Smooth muscle cell (in vitro differentiated cells): ENCODE results near the gene PABPC5. TPM values are rescaled to one million over a fixed set of nuclear protein-coding genes. Genes with fewer than 3 reads are reported as not detected.

Experiments used
- DNase-seq: peaks from one replicate; lab custom pipeline; 2025; ENCODE audit not compliant: unreplicated experiment; lab: John Stamatoyannopoulos, UW
- H2AFZ ChIP-seq: fragments of 200-600 bp; sonication (generic); 2 replicates; pipeline ENCODE4 v1.6.0; 2016; ENCODE audit warnings: antibody characterized with exemption, low read depth, mild to moderate bottlenecking
- H3F3A ChIP-seq: fragments of 200-600 bp; sonication (generic); 2 replicates; pipeline ENCODE4 v1.6.0; 2017; ENCODE audit warnings: antibody characterized with exemption, low read depth
- H3K27ac ChIP-seq: fragments of 200-600 bp; sonication (generic); 2 replicates; pipeline ENCODE4 v1.5.1; 2016; ENCODE audit warnings: low read depth, mild to moderate bottlenecking
- H3K27me3 ChIP-seq: fragments of 200-600 bp; sonication (generic); 2 replicates; pipeline ENCODE4 v1.6.1; 2016; ENCODE audit warnings: low read depth, mild to moderate bottlenecking
- H3K36me3 ChIP-seq: fragments of 200-600 bp; sonication (generic); 2 replicates; pipeline ENCODE4 v1.5.1; 2016; ENCODE audit warnings: low read depth
- H3K4me1 ChIP-seq: fragments of 200-600 bp; sonication (generic); 2 replicates; pipeline ENCODE4 v1.5.1; 2016; ENCODE audit warnings: low read depth
- H3K4me2 ChIP-seq: fragments of 200-600 bp; sonication (generic); 2 replicates; pipeline ENCODE4 v1.6.0; 2016; ENCODE audit warnings: mild to moderate bottlenecking
- H3K4me3 ChIP-seq: fragments of 200-600 bp; sonication (generic); 2 replicates; pipeline ENCODE4 v1.5.1; 2016; ENCODE audit warnings: mild to moderate bottlenecking
- H3K79me2 ChIP-seq: fragments of 200-600 bp; sonication (generic); 2 replicates; pipeline ENCODE4 v1.6.0; 2016; ENCODE audit warnings: low read depth, mild to moderate bottlenecking
- H3K9ac ChIP-seq: fragments of 200-600 bp; sonication (generic); 2 replicates; pipeline ENCODE4 v1.6.0; 2016; ENCODE audit warnings: low read depth
- H3K9me3 ChIP-seq: fragments of 200-600 bp; sonication (generic); replicated peaks from 2 replicates; pipeline ENCODE4 v1.5.1; 2016; ENCODE audit warnings: low read depth
- H4K20me1 ChIP-seq: fragments of 200-600 bp; sonication (generic); 2 replicates; pipeline ENCODE4 v1.6.0; 2016; ENCODE audit warnings: low read depth
- WGBS: methylation state at CpG from one replicate; pipeline ENCODE4 v1.1.7; 2016; ENCODE audit warnings: low lambda C conversion rate; 5-methylcytosine and 5-hydroxymethylcytosine counted together
- polyA plus RNA-seq: library from polyadenylated mRNA; unstranded; fragments of >200 nt; fragmentation: Nextera tagmentation; extraction: Ambion mirVana; gene quantifications from 2 replicates; pipeline ENCODE4 v1.2.1, GENCODE V29; 2016
- small RNA-seq: library from RNA; depleted of rRNA; stranded (forward); fragments of <200 nt; gene quantifications from one replicate; pipeline ENCODE3, GENCODE V24; 2014
- total RNA-seq: library from RNA; depleted of rRNA; stranded (reverse); fragments of >200 nt; gene quantifications from 2 replicates; pipeline ENCODE4 v1.2.3, GENCODE V29; 2014
- TF ChIP-seq, protein P1 (sequence below): fragments of 200-600 bp; sonication (generic); IDR thresholded peaks from 2 replicates; pipeline ENCODE4 v1.5.1; 2017; ENCODE audit warnings: borderline replicate concordance, mild to moderate bottlenecking, antibody characterized with exemption; ENCODE audit not compliant: insufficient read depth, poor library complexity, severe bottlenecking

The PABPC5 gene
- total and polyA plus RNA-seq, 2 experiments from 2014 or later, result 1.1 to 2.7 TPM

DNA sequence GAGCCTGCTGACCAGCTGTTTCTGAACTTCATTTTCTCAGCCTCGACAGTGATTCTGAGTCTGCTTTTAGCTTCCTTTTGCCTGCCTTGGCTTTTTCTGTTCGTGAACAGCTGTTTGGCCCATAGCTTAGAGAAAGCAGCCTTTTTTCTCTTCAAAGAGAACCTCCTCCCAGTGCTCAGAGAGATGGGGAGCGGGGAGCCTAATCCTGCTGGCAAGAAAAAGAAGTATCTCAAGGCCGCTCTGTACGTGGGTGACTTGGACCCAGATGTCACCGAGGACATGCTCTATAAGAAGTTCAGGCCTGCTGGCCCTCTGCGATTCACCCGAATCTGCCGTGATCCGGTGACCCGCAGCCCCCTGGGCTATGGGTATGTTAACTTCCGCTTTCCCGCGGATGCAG lies 756 bp downstream of the PABPC5 start:
- Histone ChIP-seq H3K9ac (peak overlapping the region; percentile 35), H3K27me3 (no peaks in the 10 kb centered on the region), H3K27ac (peak overlapping the region; percentile 70), H2AFZ (peak overlapping the region; percentile 69), H3K4me2 (peak overlapping the region; percentile 89), H4K20me1 (no peaks in the 10 kb centered on the region), H3K9me3 (no peaks in the 10 kb centered on the region), H3K36me3 (no peaks in the 10 kb centered on the region), H3K79me2 (peaks cover 20% of the 10 kb centered on the region), H3K4me3 (peak overlapping the region; percentile 56), H3K4me1 (no peaks in the 10 kb centered on the region), H3F3A (peaks cover 3% of the 10 kb centered on the region)
- DNase-seq, result no peak
- TF ChIP-seq, protein P1, sequence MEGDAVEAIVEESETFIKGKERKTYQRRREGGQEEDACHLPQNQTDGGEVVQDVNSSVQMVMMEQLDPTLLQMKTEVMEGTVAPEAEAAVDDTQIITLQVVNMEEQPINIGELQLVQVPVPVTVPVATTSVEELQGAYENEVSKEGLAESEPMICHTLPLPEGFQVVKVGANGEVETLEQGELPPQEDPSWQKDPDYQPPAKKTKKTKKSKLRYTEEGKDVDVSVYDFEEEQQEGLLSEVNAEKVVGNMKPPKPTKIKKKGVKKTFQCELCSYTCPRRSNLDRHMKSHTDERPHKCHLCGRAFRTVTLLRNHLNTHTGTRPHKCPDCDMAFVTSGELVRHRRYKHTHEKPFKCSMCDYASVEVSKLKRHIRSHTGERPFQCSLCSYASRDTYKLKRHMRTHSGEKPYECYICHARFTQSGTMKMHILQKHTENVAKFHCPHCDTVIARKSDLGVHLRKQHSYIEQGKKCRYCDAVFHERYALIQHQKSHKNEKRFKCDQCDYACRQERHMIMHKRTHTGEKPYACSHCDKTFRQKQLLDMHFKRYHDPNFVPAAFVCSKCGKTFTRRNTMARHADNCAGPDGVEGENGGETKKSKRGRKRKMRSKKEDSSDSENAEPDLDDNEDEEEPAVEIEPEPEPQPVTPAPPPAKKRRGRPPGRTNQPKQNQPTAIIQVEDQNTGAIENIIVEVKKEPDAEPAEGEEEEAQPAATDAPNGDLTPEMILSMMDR, result no peak
- whole genome bisulfite sequencing, result 64% methylated on average over 14 of the region's 14 CpGs

Small RNA genes within 50 kb of the gene (small RNA-seq; reads per million reads assigned to genes)
- not detected for gene AL662874.1
